ENCODE data around the gene EXOSC5. TPM values are rescaled to one million over a fixed set of nuclear protein-coding genes. Genes with fewer than 3 reads are reported as not detected.
A peak's percentile ranks its signal among the peaks of the same experiment; 100 is the strongest.

Gene EXOSC5
- total RNA-seq, 1 donor from 2014 or later, result 20.3 TPM

- H3K27ac Mint-ChIP-seq (ENCODE audit: unreplicated experiment), result no peak overlapping the region
- DNase-seq (ENCODE audit: low read depth, low spot score), result no peak
- no peaks in the 10 kb centered on the region for H3K4me1 Mint-ChIP-seq
Measured at GRCh38 chr19:41408256-41408655, 11.1 kb upstream of the EXOSC5 start.

GRCh38 chr19:41407271-41407670 is 10.1 kb upstream of the EXOSC5 start:
- Mint-ChIP-seq H3K4me3 (no peak overlapping the region), H3K27ac (ENCODE audit: unreplicated experiment) (no peak overlapping the region), H3K4me1 (no peaks in the 10 kb centered on the region), H3K27me3 (ENCODE audit: low read depth) (no peaks in the 10 kb centered on the region), H3K36me3 (ENCODE audit: low read depth) (no peaks in the 10 kb centered on the region), H3K9me3 (no peaks in the 10 kb centered on the region)
- TF ChIP-seq CTCF (conservative IDR thresholded peaks at IDR 0.05), result no peak
- no peak for DNase-seq (ENCODE audit: low read depth, low spot score)

More at GRCh38 chr19:41408256-41408655, 11.1 kb upstream of the EXOSC5 start:
- no peak overlapping the region for H3K4me3 Mint-ChIP-seq
- no peaks in the 10 kb centered on the region for H3K36me3 Mint-ChIP-seq (ENCODE audit: low read depth)
- no peak for TF ChIP-seq CTCF (conservative IDR thresholded peaks at IDR 0.05)
- no peaks in the 10 kb centered on the region for H3K27me3 Mint-ChIP-seq (ENCODE audit: low read depth)
- H3K9me3 Mint-ChIP-seq, result no peaks in the 10 kb centered on the region

- no peak for DNase-seq (ENCODE audit: low read depth, low spot score)
- H3K4me1 Mint-ChIP-seq, result no peaks in the 10 kb centered on the region
- TF ChIP-seq CTCF (conservative IDR thresholded peaks at IDR 0.05), result no peak
- no peak overlapping the region for H3K27ac Mint-ChIP-seq (ENCODE audit: unreplicated experiment)
- H3K27me3 Mint-ChIP-seq (ENCODE audit: low read depth), result no peaks in the 10 kb centered on the region
- H3K9me3 Mint-ChIP-seq, result no peaks in the 10 kb centered on the region
- no peaks in the 10 kb centered on the region for H3K36me3 Mint-ChIP-seq (ENCODE audit: low read depth)
- no peak overlapping the region for H3K4me3 Mint-ChIP-seq
Measured at GRCh38 chr19:41405776-41406175, 8.6 kb upstream of the EXOSC5 start.

- H3K9me3 Mint-ChIP-seq, result no peaks in the 10 kb centered on the region
- TF ChIP-seq CTCF (conservative IDR thresholded peaks at IDR 0.05), result no peak
- DNase-seq (ENCODE audit: low read depth, low spot score), result no peak
Measured at GRCh38 chr19:41403181-41403970, 6.2 kb upstream of the EXOSC5 start.

GRCh38 chr19:41402010-41402409 is 4.9 kb upstream of the EXOSC5 start:
- Mint-ChIP-seq H3K36me3 (ENCODE audit: low read depth) (no peaks in the 10 kb centered on the region), H3K27ac (ENCODE audit: unreplicated experiment) (no peak overlapping the region), H3K9me3 (no peaks in the 10 kb centered on the region), H3K4me1 (peaks cover 21% of the 10 kb centered on the region), H3K4me3 (peak overlapping the region; percentile 47), H3K27me3 (ENCODE audit: low read depth) (no peaks in the 10 kb centered on the region)
- TF ChIP-seq CTCF (conservative IDR thresholded peaks at IDR 0.05), result no peak
- DNase-seq (ENCODE audit: low read depth, low spot score), result no peak

More at GRCh38 chr19:41403181-41403970, 6.2 kb upstream of the EXOSC5 start:
- Mint-ChIP-seq H3K27ac (ENCODE audit: unreplicated experiment) (no peak overlapping the region), H3K36me3 (ENCODE audit: low read depth) (no peaks in the 10 kb centered on the region), H3K4me3 (no peak overlapping the region), H3K27me3 (ENCODE audit: low read depth) (no peaks in the 10 kb centered on the region), H3K4me1 (peaks cover 7% of the 10 kb centered on the region)

Measured in neural crest cell (in vitro differentiated cells).